ENCODE data around the gene MGAT4A. TPM values are rescaled to one million over a fixed set of nuclear protein-coding genes. Genes with fewer than 3 reads are reported as not detected.
"Not testable (repeated sequence)": the region's sequence is repeated elsewhere in the genome, so short reads cannot be mapped to it uniquely, and the experiment has no call there.

MGAT4A gene
- total and polyA plus RNA-seq, 2 donors = 8.7 to 23.8 TPM

DNA sequence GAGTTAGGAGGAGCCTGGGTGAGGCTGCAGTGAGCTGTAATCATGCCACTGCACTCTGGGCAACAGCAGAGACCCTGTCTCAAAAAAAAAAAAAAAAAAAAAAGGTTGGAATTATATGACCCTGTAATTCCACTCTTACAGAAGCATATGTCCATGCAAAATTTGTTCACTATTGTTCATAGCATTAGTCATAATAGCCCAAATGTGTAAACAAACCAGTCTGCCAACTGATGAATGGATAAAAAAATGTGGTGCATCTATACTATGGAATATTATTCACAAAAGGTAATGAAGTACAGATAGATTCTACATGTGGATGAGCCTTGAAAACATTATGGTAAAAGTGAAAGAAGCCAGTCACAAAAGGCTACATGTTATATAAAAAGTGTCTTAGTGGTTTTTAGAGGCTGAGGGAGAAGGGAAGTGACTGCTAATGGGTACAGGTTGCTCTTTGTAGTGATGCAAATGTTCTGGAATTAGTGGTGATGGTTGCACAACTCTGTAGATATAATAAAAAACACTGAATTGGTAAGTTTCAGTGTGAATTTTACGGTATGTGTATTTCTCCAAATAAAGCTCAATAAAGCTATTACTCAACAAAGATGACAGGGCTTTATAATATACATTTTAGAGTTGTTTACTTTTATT is 132.0 kb downstream of the MGAT4A start:
- peaks cover 4% of the 10 kb centered on the region for H3K36me3 ChIP-seq (ENCODE audit: insufficient read depth)
- no peaks in the 10 kb centered on the region for H3K4me1 ChIP-seq (ENCODE audit: insufficient read depth)
- no peak for DNase-seq (ENCODE audit: extremely low spot score)
- no peak overlapping the region for H3K4me3 ChIP-seq (ENCODE audit: low read depth, low read length)
- 87% methylated on average over 1 of the region's 1 CpG for WGBS
- no peak overlapping the region for H3K27ac ChIP-seq (ENCODE audit: low read depth)

DNA sequence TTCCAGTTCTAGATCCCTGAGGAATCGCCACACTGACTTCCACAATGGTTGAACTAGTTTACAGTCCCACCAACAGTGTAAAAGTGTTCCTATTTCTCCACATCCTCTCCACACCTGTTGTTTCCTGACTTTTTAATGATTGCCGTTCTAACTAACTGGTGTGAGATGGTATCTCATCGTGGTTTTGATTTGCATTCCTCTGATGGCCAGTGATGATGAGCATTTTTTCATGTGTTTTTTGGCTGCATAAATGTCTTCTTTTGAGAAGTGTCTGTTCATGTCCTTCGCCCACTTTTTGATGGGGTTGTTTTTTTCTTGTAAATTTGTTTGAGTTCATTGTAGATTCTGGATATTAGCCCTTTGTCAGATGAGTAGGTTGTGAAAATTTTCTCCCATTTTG is 136.3 kb downstream of the MGAT4A start:
- not testable (repeated sequence) for H3K4me3 ChIP-seq (ENCODE audit: low read depth, low read length); H3K4me1 ChIP-seq (ENCODE audit: insufficient read depth); H3K36me3 ChIP-seq (ENCODE audit: insufficient read depth); DNase-seq (ENCODE audit: extremely low spot score); H3K27ac ChIP-seq (ENCODE audit: low read depth)
- 85% methylated on average over 2 of the region's 4 CpGs for WGBS

DNA sequence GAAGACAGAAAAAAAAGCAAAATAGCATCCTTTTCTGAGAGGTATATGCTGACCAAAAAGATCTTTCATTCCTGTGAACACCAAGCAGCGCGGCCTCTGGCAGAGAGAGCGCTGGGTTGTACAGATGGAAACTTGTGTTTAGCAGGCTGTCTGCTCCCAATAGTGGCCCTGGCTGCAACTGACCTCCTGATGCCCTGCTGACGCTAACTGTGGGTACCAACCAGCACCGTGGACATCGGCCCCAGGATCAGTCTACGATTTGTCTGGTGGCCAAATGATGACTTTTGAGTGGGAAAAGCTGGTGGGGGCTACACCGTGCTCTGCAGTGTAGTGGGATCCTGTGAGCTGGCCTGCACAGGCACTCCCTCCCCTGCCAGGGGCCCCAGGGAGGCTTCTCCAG is 138.4 kb downstream of the MGAT4A start:
- DNase-seq (ENCODE audit: extremely low spot score) = no peak
- 95% methylated on average over 8 of the region's 8 CpGs for WGBS
- Histone ChIP-seq H3K27ac (ENCODE audit: low read depth) (no peak overlapping the region), H3K4me1 (ENCODE audit: insufficient read depth) (no peaks in the 10 kb centered on the region), H3K4me3 (ENCODE audit: low read depth, low read length) (no peak overlapping the region), H3K36me3 (ENCODE audit: insufficient read depth) (peaks cover 2% of the 10 kb centered on the region)

DNA sequence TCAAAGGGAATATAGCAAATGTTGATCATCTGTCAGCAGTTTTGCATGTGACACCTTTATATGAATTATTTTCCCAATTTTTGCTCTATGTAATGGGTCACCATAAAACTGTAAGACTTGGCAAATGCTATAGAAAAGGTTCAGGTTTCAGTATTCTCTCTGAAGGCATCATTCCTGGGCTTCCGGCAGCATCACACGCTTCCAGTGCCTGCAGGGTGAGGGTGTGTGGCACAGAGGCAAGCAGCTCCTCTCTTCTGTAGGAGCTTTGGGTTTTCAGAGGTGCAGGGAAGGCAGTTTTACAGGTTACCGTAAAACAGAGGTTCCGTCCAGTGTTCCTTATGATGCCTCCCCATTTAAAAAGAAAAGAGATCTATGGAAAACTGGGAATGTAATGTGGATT is 141.4 kb downstream of the MGAT4A start:
- 93% methylated on average over 4 of the region's 4 CpGs for WGBS
- Histone ChIP-seq H3K4me1 (ENCODE audit: insufficient read depth) (no peaks in the 10 kb centered on the region), H3K4me3 (ENCODE audit: low read depth, low read length) (no peak overlapping the region), H3K36me3 (ENCODE audit: insufficient read depth) (no peaks in the 10 kb centered on the region), H3K27ac (ENCODE audit: low read depth) (no peak overlapping the region)
- no peak for DNase-seq (ENCODE audit: extremely low spot score)

DNA sequence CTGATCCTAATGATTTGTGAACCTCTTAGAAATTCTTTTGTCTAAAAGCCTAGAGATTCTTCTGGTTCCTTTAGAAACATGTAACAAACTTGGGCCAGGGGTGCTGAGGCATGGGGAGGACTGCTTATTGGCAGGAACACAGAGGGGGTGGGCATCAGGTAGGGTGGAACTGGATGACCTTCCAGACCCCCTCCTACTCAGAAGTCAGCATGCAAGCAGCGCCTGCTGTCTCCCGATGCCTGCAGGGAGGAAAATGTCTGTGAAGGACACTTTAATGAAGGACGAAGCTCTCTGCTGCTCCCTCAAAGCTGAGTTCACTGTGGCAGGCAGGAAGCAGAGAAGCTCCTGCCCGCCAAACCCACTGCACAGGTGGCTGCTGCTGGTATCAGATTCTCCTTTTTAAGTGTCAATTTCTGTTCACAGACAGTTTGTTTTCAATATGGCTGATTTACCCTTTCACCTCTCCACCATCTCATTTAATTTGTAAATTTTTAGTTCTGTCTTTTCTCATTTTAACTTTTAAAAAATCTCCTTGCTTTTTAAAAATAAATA is 142.0 kb downstream of the MGAT4A start:
- 58% methylated on average over 4 of the region's 4 CpGs for WGBS
- no peak for DNase-seq (ENCODE audit: extremely low spot score)
- Histone ChIP-seq H3K4me3 (ENCODE audit: low read depth, low read length) (no peak overlapping the region), H3K36me3 (ENCODE audit: insufficient read depth) (no peaks in the 10 kb centered on the region), H3K4me1 (ENCODE audit: insufficient read depth) (no peaks in the 10 kb centered on the region), H3K27ac (ENCODE audit: low read depth) (no peak overlapping the region)

DNA sequence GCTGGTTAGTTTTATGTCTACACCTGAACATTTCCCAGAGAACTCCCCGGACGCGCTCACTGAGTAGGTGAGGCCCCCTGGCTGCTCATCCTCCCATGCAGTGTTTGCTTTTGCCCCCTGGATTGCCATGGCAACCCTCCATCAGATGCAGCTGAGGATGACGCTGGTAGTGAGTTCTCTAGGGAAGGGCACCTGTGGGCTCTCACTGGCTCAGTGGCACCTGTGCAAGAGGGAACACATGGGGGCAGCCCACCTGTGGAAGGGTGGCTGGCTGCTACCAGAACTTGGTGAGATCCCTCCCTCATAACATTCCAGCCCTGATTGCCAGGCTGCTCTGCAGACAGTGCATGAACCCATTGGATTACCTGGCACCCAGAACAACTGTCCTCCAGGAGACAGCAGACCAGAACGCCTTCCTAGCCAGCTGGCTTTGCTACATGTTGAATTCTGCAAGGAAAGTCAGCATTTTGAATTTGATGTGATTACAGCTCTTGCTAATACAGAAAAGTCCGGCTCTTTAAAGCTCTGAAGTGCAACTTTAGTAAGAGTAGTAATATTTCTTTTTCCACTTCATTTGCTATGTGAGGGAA is 144.3 kb downstream of the MGAT4A start:
- Histone ChIP-seq H3K4me3 (ENCODE audit: low read depth, low read length) (no peak overlapping the region), H3K36me3 (ENCODE audit: insufficient read depth) (no peaks in the 10 kb centered on the region), H3K4me1 (ENCODE audit: insufficient read depth) (no peaks in the 10 kb centered on the region), H3K27ac (ENCODE audit: low read depth) (no peak overlapping the region)
- 89% methylated on average over 6 of the region's 6 CpGs for WGBS
- DNase-seq (ENCODE audit: extremely low spot score) = no peak

DNA sequence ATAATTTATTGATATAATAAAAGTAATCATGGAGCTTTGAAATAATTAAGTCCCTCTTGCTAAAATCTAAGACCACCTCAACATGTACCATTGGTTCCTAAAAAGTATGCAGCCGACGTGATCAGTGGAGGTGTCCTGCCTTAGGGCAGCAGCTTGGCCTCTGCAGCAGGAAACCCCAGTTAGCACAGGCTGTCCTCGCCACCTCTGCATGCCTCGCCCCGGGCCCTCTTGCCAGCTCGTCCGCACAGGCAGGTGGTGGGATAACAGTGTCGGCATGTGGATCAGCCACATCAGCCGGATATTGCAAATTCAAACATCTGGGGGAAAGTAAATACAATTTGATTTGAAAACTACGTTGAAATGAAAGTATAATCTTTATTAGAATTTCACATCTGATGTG is 145.5 kb downstream of the MGAT4A start:
- no peak overlapping the region for H3K4me3 ChIP-seq (ENCODE audit: low read depth, low read length)
- DNase-seq (ENCODE audit: extremely low spot score) = no peak
- no peaks in the 10 kb centered on the region for H3K4me1 ChIP-seq (ENCODE audit: insufficient read depth)
- 88% methylated on average over 10 of the region's 10 CpGs for WGBS
- H3K36me3 ChIP-seq (ENCODE audit: insufficient read depth) = no peaks in the 10 kb centered on the region
- no peak overlapping the region for H3K27ac ChIP-seq (ENCODE audit: low read depth)

DNA sequence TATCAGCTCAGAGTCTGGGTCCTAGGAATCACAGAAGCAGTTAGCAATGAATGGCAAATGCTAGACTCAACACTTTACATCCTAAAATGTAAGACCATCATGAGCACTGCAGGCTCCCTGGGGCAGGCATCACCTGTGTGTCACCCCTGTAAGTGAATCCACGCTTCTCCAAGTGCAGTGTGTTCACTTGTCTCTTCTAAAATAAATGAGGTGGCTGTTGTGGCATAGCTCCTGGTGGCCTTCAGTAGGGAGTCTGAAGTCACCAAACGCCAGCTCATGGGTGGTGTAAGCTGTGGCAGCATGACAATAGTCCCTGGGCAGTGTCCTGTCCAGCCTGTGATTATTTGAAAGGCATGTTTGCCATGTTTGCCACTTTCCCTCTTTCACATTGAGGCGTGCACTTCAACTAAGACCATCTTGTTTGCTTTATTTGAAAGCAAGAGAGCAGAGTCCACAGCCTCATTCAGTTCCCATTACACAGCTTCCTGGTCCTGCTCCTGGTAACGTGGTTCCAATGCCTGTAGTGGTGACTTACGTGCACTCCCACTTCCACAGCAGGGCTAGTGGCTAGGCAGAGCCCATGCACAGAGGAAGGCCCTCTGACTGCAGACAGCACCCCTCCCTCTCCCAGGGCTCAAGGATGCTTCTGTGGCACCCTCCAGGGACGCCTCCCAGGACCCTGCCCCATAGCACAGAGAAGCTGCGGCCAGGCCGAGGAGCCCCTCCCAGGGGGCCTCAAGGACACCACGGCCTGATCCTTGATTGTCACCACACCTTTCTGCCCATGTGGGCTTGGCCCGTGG is 146.9 kb downstream of the MGAT4A start:
- Histone ChIP-seq H3K27ac (ENCODE audit: low read depth) (no peak overlapping the region), H3K4me1 (ENCODE audit: insufficient read depth) (no peaks in the 10 kb centered on the region), H3K36me3 (ENCODE audit: insufficient read depth) (no peaks in the 10 kb centered on the region), H3K4me3 (ENCODE audit: low read depth, low read length) (no peak overlapping the region)
- no peak for DNase-seq (ENCODE audit: extremely low spot score)
- WGBS = 89% methylated on average over 10 of the region's 10 CpGs

DNA sequence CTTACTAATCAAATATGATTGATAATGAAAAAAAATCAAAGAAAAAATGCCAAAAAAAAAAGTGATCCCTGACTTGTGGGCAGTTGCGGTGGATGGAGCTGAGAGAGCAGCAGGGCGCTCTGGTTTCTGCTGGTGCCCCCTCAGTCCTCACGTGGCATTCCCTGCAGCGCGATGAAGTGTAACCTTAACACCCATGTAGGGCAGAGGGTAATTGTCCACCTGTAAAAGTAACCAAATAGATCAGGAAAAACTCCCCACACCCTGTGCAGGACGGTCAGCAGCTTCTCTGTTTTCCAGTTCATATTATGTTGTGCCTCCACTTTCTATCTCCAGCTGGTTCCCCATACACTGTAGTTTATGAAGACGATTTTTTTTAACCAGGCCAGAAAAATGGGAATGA is 147.7 kb downstream of the MGAT4A start:
- DNase-seq (ENCODE audit: extremely low spot score) = no peak
- Histone ChIP-seq H3K36me3 (ENCODE audit: insufficient read depth) (no peaks in the 10 kb centered on the region), H3K4me1 (ENCODE audit: insufficient read depth) (no peaks in the 10 kb centered on the region), H3K4me3 (ENCODE audit: low read depth, low read length) (no peak overlapping the region), H3K27ac (ENCODE audit: low read depth) (no peak overlapping the region)
- 97% methylated on average over 7 of the region's 7 CpGs for WGBS

DNA sequence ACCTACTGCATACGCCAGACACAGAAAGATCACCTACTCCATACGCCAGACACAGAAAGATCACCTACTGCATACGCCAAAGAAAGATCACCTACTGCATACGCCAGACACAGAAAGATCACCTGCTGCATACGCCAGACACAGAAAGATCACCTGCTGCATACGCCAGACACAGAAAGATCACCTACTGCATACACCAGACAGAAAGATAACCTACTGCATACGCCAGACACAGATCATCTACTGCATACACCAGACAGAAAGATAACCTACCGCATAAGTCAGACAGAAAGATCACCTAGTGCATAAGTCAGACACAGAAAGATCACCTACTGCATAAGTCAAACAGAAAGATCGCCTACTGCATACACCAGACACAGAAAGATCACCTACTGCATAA is 148.4 kb downstream of the MGAT4A start:
- H3K27ac ChIP-seq (ENCODE audit: low read depth) = no peak overlapping the region

DNA sequence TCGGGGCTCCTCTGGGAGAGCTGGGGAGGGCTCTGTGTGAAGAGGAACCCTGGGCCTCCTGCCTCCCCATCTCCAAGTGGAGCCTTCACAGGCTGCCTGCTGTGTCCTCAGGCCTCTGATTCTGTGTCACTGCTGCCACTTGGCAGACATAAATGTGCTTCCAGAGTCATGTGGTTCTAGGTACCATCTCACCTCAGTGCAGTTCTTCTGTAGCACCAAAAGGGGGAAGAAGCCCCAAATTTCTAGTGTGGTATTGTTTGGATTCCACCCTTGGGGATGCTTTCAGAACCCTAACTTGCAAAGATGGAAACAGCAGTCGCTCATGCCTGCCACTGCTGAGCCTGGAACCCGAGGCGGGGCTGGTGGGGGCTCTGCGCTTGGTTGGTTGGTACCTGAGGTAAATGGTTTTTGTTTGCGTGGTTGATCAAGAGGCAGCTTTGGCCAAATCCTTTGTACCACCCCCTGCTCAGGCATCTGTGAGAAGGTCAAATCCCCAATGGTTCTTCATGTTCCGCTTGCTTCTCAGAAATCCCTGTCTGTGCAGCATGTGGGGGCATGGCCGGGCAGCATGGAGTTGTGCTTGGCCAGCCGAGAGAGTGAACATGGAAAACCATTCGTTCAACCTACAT is 150.2 kb downstream of the MGAT4A start:
- no peaks in the 10 kb centered on the region for H3K36me3 ChIP-seq (ENCODE audit: insufficient read depth)
- 91% methylated on average over 10 of the region's 10 CpGs for WGBS
- no peak for DNase-seq (ENCODE audit: extremely low spot score)
- H3K27ac ChIP-seq (ENCODE audit: low read depth) = no peak overlapping the region
- no peaks in the 10 kb centered on the region for H3K4me1 ChIP-seq (ENCODE audit: insufficient read depth)
- no peak overlapping the region for H3K4me3 ChIP-seq (ENCODE audit: low read depth, low read length)

More for the DNA sequence above, 148.4 kb downstream of the MGAT4A start:
- no peak for DNase-seq (ENCODE audit: extremely low spot score)
- 96% methylated on average over 9 of the region's 9 CpGs for WGBS
- no peaks in the 10 kb centered on the region for H3K4me1 ChIP-seq (ENCODE audit: insufficient read depth)
- H3K4me3 ChIP-seq (ENCODE audit: low read depth, low read length) = no peak overlapping the region
- H3K36me3 ChIP-seq (ENCODE audit: insufficient read depth) = no peaks in the 10 kb centered on the region

DNA sequence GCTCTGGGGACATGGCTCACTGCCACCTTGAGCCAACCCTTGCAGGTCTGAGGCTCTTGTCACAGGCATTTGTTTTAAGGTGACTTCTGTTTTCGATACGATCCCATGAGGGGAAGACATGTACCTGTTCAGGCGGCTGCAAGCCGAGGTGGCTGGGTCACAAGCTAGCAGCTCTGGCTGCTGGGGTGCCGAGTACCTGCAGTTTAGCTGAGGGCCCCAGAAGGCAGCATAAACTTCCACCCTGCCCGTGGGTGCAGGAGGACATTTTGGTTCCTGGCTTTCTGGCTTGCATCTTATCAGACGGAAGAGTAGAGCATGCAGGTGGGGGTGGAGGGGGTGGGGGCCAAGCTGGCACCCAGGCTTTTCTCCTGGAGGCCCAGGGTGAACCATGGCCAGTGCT is 151.0 kb downstream of the MGAT4A start:
- no peak for DNase-seq (ENCODE audit: extremely low spot score)
- Histone ChIP-seq H3K36me3 (ENCODE audit: insufficient read depth) (no peaks in the 10 kb centered on the region), H3K27ac (ENCODE audit: low read depth) (no peak overlapping the region), H3K4me3 (ENCODE audit: low read depth, low read length) (no peak overlapping the region), H3K4me1 (ENCODE audit: insufficient read depth) (no peaks in the 10 kb centered on the region)
- WGBS = 84% methylated on average over 7 of the region's 7 CpGs

DNA sequence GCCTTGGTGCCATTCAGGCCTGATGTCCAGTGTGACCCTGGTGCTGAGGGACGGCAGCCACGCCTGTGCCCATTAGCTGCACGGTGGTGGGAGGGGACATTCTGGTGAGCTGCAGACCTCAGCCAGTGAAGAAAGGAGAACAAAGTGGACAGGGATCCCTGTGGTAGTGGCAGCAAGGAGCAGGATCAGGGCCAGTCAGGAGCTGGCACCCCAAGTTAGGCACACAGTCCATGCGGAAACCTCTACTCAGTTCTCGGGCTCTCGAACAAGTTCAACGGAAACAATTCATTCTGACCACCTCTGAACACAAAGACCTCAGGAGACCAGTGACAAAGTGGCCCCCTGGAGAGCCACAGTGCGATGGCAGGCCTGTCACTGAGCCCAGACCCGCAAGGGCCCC is 152.7 kb downstream of the MGAT4A start:
- H3K27ac ChIP-seq (ENCODE audit: low read depth) = no peak overlapping the region
- H3K4me3 ChIP-seq (ENCODE audit: low read depth, low read length) = no peak overlapping the region
- 91% methylated on average over 9 of the region's 9 CpGs for WGBS
- H3K4me1 ChIP-seq (ENCODE audit: insufficient read depth) = no peaks in the 10 kb centered on the region
- H3K36me3 ChIP-seq (ENCODE audit: insufficient read depth) = no peaks in the 10 kb centered on the region
- no peak for DNase-seq (ENCODE audit: extremely low spot score)

Data from urinary bladder (tissue), 4 donors.